ENCODE measurements around the gene NACA.

DNA sequence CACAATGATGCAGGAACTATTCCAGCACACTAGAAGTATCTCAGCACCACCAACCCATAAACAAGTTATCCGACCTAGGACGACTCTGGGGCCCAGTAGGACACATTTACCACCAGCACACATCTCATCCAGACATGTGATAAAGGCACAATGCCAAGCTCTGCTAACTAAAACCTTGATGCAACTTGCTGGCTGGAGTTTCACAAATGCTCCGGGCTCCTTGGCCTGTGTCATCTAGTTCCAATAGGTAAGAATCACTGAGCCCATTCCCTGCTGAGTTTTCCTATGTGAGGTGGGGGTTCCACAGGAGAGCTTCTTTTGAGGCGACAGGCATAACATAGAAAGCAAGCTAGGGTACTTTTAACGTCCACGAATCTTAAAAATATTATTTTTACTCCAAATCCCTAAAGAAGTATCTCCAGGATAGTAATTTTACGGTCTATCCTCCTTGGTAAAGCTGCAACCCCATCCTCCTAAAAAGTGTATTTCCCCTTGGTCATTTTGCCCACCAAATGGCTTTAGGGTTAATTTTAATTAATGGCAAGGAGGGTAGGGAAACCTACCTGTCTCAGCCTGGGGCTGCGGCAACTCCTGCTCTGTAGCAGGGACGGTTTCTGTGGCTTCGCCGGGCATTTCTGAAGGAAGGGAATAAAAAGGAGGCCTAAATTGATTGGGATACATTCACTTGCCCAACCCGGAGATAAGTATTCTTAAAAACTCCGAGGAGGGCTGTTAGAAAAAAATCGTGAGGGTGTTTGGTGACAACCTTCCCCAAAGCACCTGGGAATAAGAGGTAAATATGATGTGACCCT lies 1.0 kb downstream of the NACA start:
- no peak for TF ChIP-seq JUNB (IDR thresholded peaks at IDR 0.05; ENCODE audit: unreplicated experiment)
- TF ChIP-seq, protein P1, sequence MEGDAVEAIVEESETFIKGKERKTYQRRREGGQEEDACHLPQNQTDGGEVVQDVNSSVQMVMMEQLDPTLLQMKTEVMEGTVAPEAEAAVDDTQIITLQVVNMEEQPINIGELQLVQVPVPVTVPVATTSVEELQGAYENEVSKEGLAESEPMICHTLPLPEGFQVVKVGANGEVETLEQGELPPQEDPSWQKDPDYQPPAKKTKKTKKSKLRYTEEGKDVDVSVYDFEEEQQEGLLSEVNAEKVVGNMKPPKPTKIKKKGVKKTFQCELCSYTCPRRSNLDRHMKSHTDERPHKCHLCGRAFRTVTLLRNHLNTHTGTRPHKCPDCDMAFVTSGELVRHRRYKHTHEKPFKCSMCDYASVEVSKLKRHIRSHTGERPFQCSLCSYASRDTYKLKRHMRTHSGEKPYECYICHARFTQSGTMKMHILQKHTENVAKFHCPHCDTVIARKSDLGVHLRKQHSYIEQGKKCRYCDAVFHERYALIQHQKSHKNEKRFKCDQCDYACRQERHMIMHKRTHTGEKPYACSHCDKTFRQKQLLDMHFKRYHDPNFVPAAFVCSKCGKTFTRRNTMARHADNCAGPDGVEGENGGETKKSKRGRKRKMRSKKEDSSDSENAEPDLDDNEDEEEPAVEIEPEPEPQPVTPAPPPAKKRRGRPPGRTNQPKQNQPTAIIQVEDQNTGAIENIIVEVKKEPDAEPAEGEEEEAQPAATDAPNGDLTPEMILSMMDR (conservative IDR thresholded peaks at IDR 0.05; ENCODE audit: low read depth in 2 of 2), result no peak
- no peak for TF ChIP-seq EZH2 (IDR thresholded peaks at IDR 0.05; ENCODE audit: low read depth, unreplicated experiment)
- no peak for TF ChIP-seq CREB1 (CRISPR knock-in tag; IDR thresholded peaks at IDR 0.05; ENCODE audit: low read depth)
- no peak for TF ChIP-seq EZH2phosphoT487 (IDR thresholded peaks at IDR 0.05; ENCODE audit: unreplicated experiment)
- no peak for TF ChIP-seq POLR2AphosphoS5 (IDR thresholded peaks at IDR 0.05; ENCODE audit: low read depth)
- TF ChIP-seq, protein P2, sequence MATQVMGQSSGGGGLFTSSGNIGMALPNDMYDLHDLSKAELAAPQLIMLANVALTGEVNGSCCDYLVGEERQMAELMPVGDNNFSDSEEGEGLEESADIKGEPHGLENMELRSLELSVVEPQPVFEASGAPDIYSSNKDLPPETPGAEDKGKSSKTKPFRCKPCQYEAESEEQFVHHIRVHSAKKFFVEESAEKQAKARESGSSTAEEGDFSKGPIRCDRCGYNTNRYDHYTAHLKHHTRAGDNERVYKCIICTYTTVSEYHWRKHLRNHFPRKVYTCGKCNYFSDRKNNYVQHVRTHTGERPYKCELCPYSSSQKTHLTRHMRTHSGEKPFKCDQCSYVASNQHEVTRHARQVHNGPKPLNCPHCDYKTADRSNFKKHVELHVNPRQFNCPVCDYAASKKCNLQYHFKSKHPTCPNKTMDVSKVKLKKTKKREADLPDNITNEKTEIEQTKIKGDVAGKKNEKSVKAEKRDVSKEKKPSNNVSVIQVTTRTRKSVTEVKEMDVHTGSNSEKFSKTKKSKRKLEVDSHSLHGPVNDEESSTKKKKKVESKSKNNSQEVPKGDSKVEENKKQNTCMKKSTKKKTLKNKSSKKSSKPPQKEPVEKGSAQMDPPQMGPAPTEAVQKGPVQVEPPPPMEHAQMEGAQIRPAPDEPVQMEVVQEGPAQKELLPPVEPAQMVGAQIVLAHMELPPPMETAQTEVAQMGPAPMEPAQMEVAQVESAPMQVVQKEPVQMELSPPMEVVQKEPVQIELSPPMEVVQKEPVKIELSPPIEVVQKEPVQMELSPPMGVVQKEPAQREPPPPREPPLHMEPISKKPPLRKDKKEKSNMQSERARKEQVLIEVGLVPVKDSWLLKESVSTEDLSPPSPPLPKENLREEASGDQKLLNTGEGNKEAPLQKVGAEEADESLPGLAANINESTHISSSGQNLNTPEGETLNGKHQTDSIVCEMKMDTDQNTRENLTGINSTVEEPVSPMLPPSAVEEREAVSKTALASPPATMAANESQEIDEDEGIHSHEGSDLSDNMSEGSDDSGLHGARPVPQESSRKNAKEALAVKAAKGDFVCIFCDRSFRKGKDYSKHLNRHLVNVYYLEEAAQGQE (IDR thresholded peaks at IDR 0.05; ENCODE audit: unreplicated experiment), result no peak
- no peak for TF ChIP-seq ETS1 (IDR thresholded peaks at IDR 0.05)
- no peak for TF ChIP-seq ZNF331 (CRISPR knock-in tag; IDR thresholded peaks at IDR 0.05; ENCODE audit: low read depth)
- no peak for TF ChIP-seq ZNF114 (CRISPR knock-in tag; IDR thresholded peaks at IDR 0.05)
- TF ChIP-seq, protein P3, sequence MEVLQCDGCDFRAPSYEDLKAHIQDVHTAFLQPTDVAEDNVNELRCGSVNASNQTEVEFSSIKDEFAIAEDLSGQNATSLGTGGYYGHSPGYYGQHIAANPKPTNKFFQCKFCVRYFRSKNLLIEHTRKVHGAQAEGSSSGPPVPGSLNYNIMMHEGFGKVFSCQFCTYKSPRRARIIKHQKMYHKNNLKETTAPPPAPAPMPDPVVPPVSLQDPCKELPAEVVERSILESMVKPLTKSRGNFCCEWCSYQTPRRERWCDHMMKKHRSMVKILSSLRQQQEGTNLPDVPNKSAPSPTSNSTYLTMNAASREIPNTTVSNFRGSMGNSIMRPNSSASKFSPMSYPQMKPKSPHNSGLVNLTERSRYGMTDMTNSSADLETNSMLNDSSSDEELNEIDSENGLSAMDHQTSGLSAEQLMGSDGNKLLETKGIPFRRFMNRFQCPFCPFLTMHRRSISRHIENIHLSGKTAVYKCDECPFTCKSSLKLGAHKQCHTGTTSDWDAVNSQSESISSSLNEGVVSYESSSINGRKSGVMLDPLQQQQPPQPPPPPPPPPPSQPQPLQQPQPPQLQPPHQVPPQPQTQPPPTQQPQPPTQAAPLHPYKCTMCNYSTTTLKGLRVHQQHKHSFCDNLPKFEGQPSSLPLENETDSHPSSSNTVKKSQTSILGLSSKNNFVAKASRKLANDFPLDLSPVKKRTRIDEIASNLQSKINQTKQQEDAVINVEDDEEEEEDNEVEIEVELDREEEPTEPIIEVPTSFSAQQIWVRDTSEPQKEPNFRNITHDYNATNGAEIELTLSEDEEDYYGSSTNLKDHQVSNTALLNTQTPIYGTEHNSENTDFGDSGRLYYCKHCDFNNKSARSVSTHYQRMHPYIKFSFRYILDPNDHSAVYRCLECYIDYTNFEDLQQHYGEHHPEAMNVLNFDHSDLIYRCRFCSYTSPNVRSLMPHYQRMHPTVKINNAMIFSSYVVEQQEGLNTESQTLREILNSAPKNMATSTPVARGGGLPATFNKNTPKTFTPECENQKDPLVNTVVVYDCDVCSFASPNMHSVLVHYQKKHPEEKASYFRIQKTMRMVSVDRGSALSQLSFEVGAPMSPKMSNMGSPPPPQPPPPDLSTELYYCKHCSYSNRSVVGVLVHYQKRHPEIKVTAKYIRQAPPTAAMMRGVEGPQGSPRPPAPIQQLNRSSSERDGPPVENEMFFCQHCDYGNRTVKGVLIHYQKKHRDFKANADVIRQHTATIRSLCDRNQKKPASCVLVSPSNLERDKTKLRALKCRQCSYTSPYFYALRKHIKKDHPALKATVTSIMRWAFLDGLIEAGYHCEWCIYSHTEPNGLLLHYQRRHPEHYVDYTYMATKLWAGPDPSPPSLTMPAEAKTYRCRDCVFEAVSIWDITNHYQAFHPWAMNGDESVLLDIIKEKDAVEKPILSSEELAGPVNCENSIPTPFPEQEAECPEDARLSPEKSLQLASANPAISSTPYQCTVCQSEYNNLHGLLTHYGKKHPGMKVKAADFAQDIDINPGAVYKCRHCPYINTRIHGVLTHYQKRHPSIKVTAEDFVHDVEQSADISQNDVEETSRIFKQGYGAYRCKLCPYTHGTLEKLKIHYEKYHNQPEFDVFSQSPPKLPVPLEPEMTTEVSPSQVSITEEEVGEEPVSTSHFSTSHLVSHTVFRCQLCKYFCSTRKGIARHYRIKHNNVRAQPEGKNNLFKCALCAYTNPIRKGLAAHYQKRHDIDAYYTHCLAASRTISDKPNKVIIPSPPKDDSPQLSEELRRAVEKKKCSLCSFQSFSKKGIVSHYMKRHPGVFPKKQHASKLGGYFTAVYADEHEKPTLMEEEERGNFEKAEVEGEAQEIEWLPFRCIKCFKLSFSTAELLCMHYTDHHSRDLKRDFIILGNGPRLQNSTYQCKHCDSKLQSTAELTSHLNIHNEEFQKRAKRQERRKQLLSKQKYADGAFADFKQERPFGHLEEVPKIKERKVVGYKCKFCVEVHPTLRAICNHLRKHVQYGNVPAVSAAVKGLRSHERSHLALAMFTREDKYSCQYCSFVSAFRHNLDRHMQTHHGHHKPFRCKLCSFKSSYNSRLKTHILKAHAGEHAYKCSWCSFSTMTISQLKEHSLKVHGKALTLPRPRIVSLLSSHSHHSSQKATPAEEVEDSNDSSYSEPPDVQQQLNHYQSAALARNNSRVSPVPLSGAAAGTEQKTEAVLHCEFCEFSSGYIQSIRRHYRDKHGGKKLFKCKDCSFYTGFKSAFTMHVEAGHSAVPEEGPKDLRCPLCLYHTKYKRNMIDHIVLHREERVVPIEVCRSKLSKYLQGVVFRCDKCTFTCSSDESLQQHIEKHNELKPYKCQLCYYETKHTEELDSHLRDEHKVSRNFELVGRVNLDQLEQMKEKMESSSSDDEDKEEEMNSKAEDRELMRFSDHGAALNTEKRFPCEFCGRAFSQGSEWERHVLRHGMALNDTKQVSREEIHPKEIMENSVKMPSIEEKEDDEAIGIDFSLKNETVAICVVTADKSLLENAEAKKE (CRISPR knock-in tag; IDR thresholded peaks at IDR 0.05), result no peak
- no peak for TF ChIP-seq NANOG (IDR thresholded peaks at IDR 0.05; ENCODE audit: borderline replicate concordance)
